ENCODE data around the gene PER2.
"Not testable (repeated sequence)": the region's sequence is repeated elsewhere in the genome, so short reads cannot be mapped to it uniquely, and the experiment has no call there.

PER2 gene

DNA sequence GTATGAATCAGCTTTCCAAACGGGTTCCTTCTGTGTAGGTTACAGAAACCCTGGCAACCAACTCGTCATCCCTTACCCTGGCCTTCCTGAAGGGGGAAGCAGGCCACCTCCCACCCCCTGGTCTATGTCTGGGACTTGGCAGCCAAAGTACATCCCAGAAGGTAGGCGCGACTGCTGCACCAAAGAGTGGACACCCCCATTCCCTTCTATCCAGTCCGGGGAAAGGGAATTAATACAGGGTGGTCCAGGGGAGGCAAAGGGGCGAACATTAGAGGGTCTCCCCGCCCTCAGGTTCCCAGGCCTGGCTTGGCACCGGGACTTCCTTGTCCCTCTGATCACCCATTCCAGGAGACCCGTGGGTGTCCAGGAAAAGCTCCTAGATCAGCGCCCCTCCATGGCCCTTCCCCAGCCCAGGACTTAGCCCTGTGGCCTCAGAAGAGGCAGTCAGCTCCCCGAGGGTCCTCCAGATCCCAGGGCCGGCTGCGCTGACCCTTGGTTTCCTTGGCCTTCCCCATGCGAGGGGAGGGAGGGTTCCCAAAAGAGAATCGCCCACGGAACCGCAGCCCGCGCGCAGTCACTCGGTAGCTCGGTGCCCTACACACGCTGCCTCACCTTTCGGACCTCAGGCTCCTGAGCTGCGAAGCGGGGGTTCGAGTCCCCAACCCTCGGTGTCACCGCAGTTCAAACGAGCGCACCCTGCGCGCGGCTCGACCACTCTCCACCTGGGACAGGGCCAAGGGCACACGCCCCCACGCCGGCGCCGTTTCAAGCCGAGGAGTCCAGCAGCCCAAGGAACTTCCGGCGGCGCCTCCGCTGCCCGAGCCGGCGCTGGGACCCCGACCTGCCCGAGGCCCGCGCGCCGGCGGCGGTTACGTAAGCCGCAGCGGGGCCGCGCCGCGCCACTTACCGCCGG, at the start of gene PER2:
TSS of gene PER2 (minus strand) at position 874 of the 913 bp plus-strand sequence. CDS start 10,674 bp downstream, outside the sequence.
- peak; percentile 60 for DNase-seq

GRCh38 chr2:238337846-238338245, 49.4 kb upstream of the PER2 start:
- no peak for DNase-seq

DNA sequence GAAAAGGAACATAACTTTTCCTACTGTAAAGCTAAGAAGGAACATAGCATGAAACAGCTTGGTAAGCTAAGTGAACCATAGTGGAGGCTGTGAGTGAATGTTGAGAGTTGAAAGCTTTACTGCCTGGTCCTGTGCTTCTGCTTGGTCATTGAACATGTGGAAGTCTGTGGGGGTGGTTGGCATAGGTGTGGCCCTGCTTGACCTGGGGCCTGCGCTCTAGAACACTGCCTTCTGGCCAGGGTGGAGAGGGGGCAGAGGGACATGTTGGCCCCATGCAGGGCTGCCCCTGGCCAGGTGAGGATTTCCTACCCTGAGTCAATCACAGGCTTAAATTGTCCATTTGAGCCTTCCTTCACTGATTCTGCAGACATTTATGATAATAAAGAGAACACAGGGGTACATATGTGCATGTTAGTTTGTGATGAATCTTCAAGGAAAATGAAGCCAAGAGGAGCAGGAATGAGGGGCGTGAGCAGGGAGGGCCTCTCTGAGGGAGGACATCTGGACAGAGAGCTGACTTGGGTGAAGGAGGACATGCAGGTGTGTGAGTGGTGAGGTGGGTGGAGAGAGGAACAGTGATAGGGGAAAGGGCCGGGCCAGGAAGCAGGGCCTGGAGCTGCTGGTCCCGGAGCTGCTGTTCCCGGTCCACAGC, 48.5 kb upstream of the PER2 start:
- DNase-seq = no peak

- DNase-seq = no peak
Measured at GRCh38 chr2:238336151-238336550, 47.7 kb upstream of the PER2 start.

- not testable (repeated sequence) for DNase-seq
Measured at GRCh38 chr2:238335591-238335990, 47.2 kb upstream of the PER2 start.

DNA sequence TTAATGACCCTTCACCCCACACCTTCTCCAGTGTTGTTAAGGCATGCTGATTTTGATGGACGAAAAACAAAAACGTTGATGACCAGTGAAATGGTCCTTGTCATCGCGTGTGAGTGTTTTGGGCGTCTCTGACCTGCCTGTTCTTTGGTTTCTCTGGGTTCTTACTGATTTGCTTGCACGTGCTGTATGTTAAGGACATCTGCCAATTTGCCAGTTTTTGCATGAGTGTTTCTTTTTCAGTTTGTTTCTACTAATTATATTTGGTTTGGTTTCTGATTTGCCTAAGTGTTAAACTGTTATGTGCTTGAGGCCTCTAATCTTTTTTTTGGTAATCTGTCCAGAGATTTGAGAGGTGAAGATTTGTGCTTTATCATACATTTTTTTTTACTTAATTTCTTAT, 46.5 kb upstream of the PER2 start:
- DNase-seq = no peak

DNA sequence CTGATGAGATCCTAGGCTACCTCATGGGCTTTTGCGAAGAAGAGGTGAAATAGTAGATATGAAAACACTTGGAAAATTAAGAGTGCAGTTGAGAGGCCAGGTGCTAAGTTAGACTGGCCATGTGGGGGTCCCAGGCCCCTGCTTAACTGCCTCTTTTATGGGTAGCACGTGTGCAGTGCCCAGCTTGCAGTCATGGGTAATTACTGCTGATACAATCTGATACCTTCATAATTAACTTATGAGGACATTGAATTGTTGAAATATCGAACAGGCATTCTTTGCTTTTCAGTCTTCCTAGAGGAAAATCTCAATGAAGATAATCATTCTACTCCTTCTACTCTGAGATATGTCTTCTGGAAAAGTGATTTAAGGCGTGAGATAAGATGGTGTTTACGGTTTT, 43.5 kb upstream of the PER2 start:
- no peak for DNase-seq

- no peak for DNase-seq
Measured at GRCh38 chr2:238330391-238330790, 42.0 kb upstream of the PER2 start.

DNA sequence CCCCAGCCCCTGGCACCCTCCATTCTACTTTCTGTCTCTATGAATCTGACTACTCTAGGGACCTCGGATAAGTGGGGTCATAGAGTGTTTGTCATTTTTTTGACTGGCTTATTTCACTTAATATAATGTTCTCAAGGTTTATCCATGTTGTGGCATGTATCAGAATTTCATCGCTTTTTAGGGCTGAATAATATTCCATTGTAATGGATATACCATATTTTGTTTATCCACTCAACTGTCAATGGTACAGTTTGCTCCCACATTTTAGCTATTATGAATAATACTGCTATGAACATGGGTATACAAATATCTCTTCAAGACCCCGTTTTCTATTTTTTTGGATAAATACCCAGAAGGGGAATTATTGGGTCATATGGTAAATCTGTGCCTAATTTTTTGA, 39.3 kb upstream of the PER2 start:
- no peak for DNase-seq

DNA sequence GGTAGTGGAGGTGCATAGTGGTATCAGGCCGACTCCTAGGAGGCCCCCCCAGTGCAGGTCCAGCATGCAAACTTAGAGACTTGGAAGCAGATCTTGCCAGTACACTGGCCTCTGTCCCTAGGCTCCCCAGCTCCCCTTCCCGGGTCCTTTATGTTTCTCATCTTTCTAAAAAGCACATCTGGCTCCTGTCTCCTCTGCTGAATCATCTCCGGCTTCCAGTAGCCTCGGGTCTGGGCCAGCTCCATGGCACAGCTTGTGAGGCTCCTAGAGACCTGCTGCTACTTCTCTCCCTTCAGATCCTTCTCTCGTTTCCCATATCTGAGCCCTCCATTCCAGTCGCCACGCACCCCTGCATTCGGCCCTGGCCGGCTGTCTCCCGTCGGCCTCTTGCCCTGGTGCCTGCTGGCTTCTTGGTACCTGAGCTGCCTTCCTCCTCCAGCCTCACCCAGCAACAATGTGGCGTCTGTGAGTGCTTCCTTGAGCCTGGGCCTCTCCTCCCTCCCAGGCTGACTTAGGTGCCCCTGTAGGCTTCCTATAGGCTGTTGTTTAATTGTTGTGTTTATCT, 38.5 kb upstream of the PER2 start:
- no peak for DNase-seq

DNA sequence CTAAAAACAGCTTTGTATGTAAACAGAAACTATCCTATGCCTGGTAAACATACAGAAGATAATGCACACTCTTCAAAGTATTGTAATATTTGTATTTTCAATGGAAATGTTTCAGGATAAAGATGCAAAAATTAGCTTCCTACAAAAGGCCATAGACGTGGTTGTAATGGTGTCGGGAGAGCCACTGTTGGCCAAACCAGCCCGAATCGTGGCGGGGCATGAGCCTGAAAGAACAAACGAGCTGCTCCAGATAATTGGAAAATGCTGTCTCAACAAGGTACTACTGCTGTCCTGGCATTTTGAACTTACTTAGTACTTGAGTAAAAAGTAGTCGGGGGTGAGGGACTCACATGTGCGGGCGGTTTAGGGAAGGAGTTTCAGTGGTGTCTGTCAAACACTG, 37.3 kb upstream of the PER2 start:
- DNase-seq = no peak

DNA sequence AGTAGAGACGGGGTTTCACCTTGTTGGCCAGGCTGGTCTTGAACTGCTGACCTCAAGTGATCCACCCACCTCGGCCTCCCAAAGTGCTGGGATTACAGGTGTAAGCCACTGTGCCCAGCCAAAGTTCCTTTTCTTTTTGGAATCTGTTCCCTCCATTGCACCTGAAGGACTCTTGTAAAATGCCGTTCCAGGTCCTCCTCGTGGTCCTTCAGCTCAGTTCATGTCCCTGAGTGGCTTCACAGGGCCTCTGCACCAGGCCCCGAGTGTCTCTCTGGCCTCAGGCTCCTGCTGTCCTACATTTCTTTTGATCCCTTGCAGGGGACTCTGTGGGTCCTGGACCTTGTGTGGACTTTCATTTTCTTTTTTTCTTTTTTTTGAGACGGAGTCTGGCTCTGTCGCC, 35.8 kb upstream of the PER2 start:
- DNase-seq = not testable (repeated sequence)

DNA sequence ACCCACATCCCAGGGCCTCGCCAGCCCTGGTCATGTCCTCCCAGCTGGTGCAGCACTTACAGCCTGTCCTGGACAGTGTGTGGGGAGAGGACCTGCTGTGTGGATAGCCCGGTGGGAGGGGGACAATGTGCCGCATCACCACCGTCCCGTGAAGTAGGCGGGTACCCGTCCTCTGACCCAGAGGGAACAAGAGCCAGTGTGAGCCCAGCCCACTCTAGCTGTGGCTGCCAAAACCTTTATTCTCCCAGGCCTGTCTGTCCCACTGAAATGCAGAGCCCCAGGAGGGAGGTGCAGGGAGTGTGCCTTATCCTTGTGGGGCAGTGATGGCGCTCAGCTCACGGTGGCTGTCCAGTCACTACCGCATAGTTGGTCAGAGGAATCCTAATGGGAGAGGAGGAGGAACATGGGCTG, 33.6 kb upstream of the PER2 start:
- DNase-seq = no peak

DNA sequence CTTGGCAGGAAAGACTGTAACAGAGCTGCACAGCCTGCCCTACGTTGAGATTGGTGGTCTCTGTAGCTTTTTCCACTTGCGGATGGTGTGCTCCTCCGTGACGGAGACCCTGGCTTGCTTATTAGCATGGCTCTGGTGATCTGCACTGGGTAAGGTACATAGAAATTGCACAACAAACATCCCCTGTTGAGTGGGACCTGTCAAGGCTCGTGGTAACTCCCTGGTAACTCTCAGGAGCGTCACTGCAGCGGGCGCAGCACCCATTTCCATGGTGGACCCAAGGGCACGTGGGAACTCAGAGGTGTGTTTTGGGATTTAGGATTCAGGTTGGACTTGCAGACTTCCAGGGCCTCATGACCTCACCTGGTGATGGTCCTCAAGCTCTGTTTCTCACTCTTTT, 33.1 kb upstream of the PER2 start:
- DNase-seq = no peak

DNA sequence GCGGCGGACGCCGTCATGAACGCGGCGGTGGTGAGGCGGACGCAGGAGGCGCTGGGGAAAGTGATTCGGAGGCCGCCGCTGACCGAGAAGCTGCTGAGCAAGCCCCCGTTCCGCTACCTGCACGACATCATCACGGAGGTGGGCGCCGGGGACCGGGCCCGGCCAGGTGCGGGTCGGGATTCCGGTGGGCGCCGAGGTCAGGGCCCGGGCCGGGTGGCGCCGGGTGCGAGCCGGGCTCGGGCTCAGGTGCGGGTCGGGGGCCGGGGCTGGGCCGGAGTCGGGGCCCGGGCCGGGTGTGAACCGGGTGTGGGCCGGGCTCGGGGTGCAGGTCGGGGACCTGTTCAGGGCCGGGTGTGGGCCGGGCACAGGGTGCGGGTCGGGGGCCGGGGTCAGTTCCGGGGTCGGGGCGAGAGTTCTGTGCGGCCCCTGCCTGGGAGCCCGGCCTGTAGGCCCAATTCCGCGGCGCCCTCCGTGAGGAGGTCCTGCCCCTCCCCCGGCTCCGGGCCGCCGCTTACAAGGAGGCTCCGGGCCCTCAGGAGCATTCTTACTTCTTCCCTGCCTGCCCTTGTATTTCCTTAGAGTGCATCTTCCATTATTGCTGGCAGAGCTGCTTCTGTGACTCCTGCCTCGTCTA, 32.4 kb upstream of the PER2 start:
- DNase-seq = no peak

DNA sequence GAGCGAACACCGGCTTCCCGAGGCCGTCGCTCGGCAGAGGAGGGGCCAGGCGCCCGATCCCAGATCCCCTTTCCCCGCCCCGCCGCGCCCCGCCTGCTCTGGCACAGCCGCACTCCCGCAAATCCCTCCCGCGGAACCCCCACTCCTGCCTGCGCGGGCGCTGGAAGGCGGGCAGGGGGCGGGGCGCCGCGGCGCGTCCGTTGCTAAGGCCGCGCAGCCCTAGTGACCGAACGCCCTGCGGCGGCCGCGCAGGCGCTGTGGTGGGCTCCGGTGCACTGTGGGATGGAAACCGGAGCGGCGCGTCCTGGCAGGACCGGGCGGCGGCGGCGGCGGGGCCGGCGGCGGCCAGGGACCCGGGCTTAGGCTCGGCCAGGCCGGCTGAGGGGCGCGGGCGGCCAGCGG, 31.8 kb upstream of the PER2 start, which contains the start of gene TRAF3IP1:
TSS of gene TRAF3IP1 (plus strand) at position 273 of the 402 bp plus-strand sequence. CDS start 145 bp downstream, outside the sequence.
- DNase-seq = peak; percentile 83

- DNase-seq = no peak
Measured at GRCh38 chr2:238315031-238315595, 26.7 kb upstream of the PER2 start.

DNA sequence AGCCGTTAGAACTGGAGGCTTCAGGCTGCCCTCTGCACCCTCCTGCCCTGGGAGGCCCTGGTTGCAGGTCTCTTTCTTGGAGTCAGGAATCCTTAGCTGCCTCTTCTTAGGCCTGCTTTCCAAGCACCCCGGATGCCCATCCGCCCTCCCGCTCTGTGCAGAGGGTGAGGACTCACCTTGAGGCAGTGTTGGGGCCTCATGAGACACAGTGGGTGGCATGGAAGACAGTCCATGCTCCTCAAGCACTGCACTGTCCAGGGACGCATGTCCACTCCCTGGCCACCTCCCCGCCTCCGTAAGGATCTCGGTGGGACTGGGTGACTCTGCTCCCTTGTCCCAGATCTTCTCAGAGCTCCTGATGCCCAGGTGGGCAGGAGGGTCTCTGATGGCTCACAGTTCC, 26.2 kb upstream of the PER2 start:
- DNase-seq = no peak

DNA sequence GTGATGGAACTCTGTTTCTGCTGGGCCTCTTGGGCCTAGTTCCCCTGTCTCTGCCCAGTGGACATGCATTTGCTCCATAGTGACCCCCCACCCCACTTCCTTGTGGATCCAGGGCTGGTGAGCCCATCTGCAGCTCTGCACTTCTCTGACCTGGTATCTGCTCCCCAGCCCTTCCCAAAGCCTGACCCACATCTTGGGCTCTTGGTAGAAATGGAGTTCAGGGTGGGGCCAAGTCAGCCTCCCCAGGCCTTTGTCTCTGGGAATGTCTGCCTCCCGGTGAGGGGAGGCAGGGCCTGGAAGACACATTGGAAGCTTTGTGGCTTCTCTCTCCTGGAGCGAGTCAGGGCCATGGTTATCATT, 25.6 kb upstream of the PER2 start:
- DNase-seq = no peak

DNA sequence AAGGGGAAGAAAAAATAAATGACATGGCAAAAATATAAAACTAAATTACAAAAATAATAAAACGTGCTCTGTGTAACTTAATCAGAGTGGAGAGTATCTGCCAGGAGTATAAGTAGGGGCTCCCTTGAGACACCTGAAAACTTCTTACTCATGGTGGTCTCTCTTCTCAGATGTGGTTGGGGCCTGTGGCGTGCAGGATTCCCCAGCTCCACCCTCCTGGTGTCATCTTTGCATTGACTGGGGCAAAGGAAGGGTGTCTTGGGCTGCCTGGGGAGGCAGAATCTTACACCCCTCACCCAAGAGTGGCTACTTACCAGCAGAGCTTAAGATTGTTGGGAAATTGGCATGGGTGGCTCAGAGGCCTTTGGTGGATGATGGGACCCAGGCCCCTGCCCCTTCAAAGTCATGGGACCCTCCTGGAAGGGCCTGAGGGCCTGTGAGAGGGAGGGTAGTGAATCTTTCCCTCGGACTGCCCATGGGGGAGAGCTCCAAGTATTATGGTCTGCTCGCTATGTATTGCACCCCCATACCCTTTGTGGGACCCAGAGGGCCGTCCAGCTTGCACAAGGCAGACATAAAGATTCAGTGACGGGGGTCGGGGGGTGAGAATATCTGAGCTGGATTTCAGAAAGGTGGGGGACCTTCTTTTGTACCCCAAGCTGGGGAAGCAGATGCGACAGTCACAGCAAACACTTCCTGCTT, 25.0 kb upstream of the PER2 start:
- DNase-seq = no peak

DNA sequence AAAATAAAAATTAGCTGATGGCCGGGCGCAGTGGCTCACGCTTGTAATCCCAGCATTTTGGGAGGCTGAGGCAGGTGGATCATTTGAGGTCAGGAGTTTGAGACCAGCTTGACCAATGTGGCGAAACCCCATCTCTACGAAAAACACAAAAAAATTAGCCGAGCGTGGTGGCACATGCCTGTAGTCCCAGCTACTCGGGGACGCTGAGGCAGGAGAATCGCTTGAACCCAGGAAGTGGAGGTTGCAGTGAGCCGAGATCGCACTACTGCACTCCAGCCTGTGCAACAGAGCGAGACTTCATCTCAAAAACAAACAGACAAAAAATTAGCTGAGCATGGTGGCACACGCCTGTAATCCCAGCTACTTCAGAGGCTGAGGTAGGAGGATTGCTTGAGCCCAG, 22.3 kb upstream of the PER2 start:
- not testable (repeated sequence) for DNase-seq

- no peak for DNase-seq
Measured at GRCh38 chr2:238308177-238308576, 19.8 kb upstream of the PER2 start.

- no peak for DNase-seq
Measured at GRCh38 chr2:238306672-238306998, 18.2 kb upstream of the PER2 start.

Data from hematopoietic multipotent progenitor cell treated with erythropoietin and hydrocortisone succinate and interleukin-3 and kit ligand, for 8 days (in vitro differentiated cells).